H1 (cell line): ENCODE measurements around the gene FHOD1. TPM values are rescaled to one million over a fixed set of nuclear protein-coding genes. Genes with fewer than 3 reads are reported as not detected.
A peak's percentile ranks its signal among the peaks of the same experiment; 100 is the strongest.

ENCODE experiments used
- CTCF ChIA-PET: fragments of 300-600 bp; sonication (Branson Sonifier 250); formaldehyde crosslinking; loops from one replicate; lab custom pipeline; 2021; ENCODE audit not compliant: partially characterized antibody; lab: Charles Lee
- POLR2A ChIA-PET: fragments of 300-600 bp; sonication (Branson Sonifier 250); formaldehyde crosslinking; loops from one replicate; lab custom pipeline; 2021; ENCODE audit warnings: inconsistent platforms; ENCODE audit not compliant: partially characterized antibody; lab: Charles Lee
- DNase-seq, 2 experiments: peaks; one replicate each; pipeline versions ENCODE4 v3.0.0 to v3.0.0-alpha.2; 2010 to 2022; ENCODE audit warnings: low spot score in 2 of 2, low read depth in 1 of 2, mixed read lengths in 1 of 2
- FAIRE-seq: peaks from 2 replicates; lab custom pipeline; 2011; peaks lifted over from hg19 to GRCh38; lab: Jason Lieb, UNC
- H2AFZ ChIP-seq: 2 replicates; pipeline ENCODE4 v1.8.1; 2012; ENCODE audit warnings: low read length, inconsistent platforms
- H2AK5ac ChIP-seq: 2 replicates; pipeline ENCODE4 v1.6.1; 2013; ENCODE audit warnings: low read depth, low read length
- H2BK120ac ChIP-seq: replicated peaks from 2 replicates; pipeline ENCODE3; 2013; ENCODE audit warnings: low read depth, low read length, inconsistent platforms
- H2BK12ac ChIP-seq: 2 replicates; pipeline ENCODE4 v1.6.1; 2013; ENCODE audit warnings: low read depth, low read length
- H2BK15ac ChIP-seq: 2 replicates; pipeline ENCODE4 v1.6.1; 2013; ENCODE audit warnings: low read length
- H2BK20ac ChIP-seq: 2 replicates; pipeline ENCODE4 v1.6.1; 2013; ENCODE audit warnings: low read length
- H2BK5ac ChIP-seq: 2 replicates; pipeline ENCODE4 v1.6.1; 2013; ENCODE audit warnings: low read depth, low read length
- H3K14ac ChIP-seq: 2 replicates; pipeline ENCODE4 v1.6.1; 2013; ENCODE audit warnings: inconsistent platforms; ENCODE audit not compliant: insufficient read length
- H3K18ac ChIP-seq: 2 replicates; pipeline ENCODE4 v1.6.1; 2013; ENCODE audit warnings: low read length; ENCODE audit errors: extremely low read depth
- H3K23ac ChIP-seq: 2 replicates; pipeline ENCODE4 v1.6.1; 2013; ENCODE audit warnings: inconsistent platforms; ENCODE audit not compliant: insufficient read length
- H3K23me2 ChIP-seq: 2 replicates; pipeline ENCODE4 v1.6.1; 2013; ENCODE audit warnings: low read depth, low read length
- H3K27ac ChIP-seq: 2 replicates; pipeline ENCODE4 v1.6.1; 2011; ENCODE audit warnings: low read depth, low read length, inconsistent platforms
- H3K27me3 ChIP-seq, 4 experiments: replicated peaks in 1 of 4; 1 replicate in 1 of 4; 2 replicates in 3 of 4; pipeline versions ENCODE4 v1.6.1 to v1.8.1; 2011 to 2013; ENCODE audit warnings: low read length in 3 of 4, mild to moderate bottlenecking in 3 of 4, inconsistent platforms in 2 of 4, mixed read lengths in 2 of 4, moderate library complexity in 1 of 4; ENCODE audit not compliant: control insufficient read depth in 3 of 4, insufficient read depth in 3 of 4; ENCODE audit errors: extremely low read depth in 1 of 4
- H3K36me3 ChIP-seq, 4 experiments: 2 replicates each; pipeline versions ENCODE4 v1.6.1 to v1.8.1; 2011 to 2013; ENCODE audit warnings: mild to moderate bottlenecking in 4 of 4, low read length in 3 of 4, moderate library complexity in 2 of 4, control low read depth in 1 of 4, inconsistent platforms in 1 of 4; ENCODE audit not compliant: insufficient read depth in 4 of 4, control insufficient read depth in 2 of 4
- H3K4ac ChIP-seq: replicated peaks from 2 replicates; pipeline ENCODE3; 2013; ENCODE audit warnings: low read length, low read depth, mixed read lengths, inconsistent platforms; ENCODE audit not compliant: insufficient read length
- H3K4me1 ChIP-seq, 4 experiments: replicated peaks in 1 of 4; 1 replicate in 1 of 4; 2 replicates in 3 of 4; pipeline versions ENCODE4 v1.6.1 to v1.8.1; 2011 to 2013; ENCODE audit warnings: low read length in 3 of 4, inconsistent platforms in 2 of 4, mixed read lengths in 1 of 4; ENCODE audit not compliant: insufficient read depth in 4 of 4, control insufficient read depth in 3 of 4
- H3K4me2 ChIP-seq, 2 experiments: 2 replicates each; pipeline versions ENCODE4 v1.6.1 to v1.8.1; 2011 to 2013; ENCODE audit warnings: low read depth in 2 of 2, low read length in 2 of 2, control low read depth in 1 of 2, inconsistent platforms in 1 of 2, mild to moderate bottlenecking in 1 of 2; ENCODE audit not compliant: insufficient read depth in 1 of 2
- H3K4me3 ChIP-seq, 4 experiments: fragments of 200-600, 300-600 bp in 1 of 4; sonication (generic), shearing (Covaris generic), sonication (Bioruptor Twin) in 1 of 4; 2 replicates each; pipeline versions ENCODE4 v1.5.1 to v1.8.1; 2011 to 2016; ENCODE audit warnings: low read length in 4 of 4, low read depth in 3 of 4, control low read depth in 2 of 4, inconsistent platforms in 2 of 4, mild to moderate bottlenecking in 2 of 4, mixed read lengths in 1 of 4, moderate library complexity in 1 of 4; ENCODE audit not compliant: insufficient read depth in 2 of 4; ENCODE audit errors: extremely low read depth in 1 of 4
- H3K56ac ChIP-seq: replicated peaks from 2 replicates; pipeline ENCODE3; 2013; ENCODE audit warnings: low read depth, mild to moderate bottlenecking, mixed read lengths, low read length, inconsistent platforms; ENCODE audit not compliant: insufficient read length
- H3K79me1 ChIP-seq: 2 replicates; pipeline ENCODE4 v1.6.1; 2013; ENCODE audit warnings: low read depth, low read length, control low read depth
- H3K79me2 ChIP-seq, 2 experiments: 2 replicates each; pipeline versions ENCODE4 v1.6.1 to v1.8.1; 2012 to 2013; ENCODE audit warnings: low read length in 2 of 2, mild to moderate bottlenecking in 2 of 2, inconsistent platforms in 1 of 2; ENCODE audit not compliant: insufficient read depth in 2 of 2, control insufficient read depth in 1 of 2
- H3K9ac ChIP-seq, 4 experiments: replicated peaks in 1 of 4; 1 replicate in 1 of 4; 2 replicates in 3 of 4; pipeline versions ENCODE4 v1.6.1 to v1.8.1; 2011 to 2013; ENCODE audit warnings: low read depth in 3 of 4, low read length in 3 of 4, control low read depth in 2 of 4, mild to moderate bottlenecking in 2 of 4, moderate library complexity in 2 of 4, inconsistent platforms in 1 of 4; ENCODE audit errors: extremely low read depth in 1 of 4
- H3K9me3 ChIP-seq, 2 experiments: 2 replicates each; pipeline versions ENCODE4 v1.6.1 to v1.8.1; 2012 to 2013; ENCODE audit warnings: mild to moderate bottlenecking in 2 of 2, moderate library complexity in 2 of 2, control low read depth in 1 of 2, inconsistent platforms in 1 of 2, low read depth in 1 of 2, low read length in 1 of 2, mixed read lengths in 1 of 2; ENCODE audit not compliant: insufficient read depth in 2 of 2
- H4K20me1 ChIP-seq, 2 experiments: replicated peaks in 1 of 2; 2 replicates each; pipeline versions ENCODE3 to v1.8.1; 2011 to 2013; ENCODE audit warnings: inconsistent platforms in 2 of 2, low read length in 2 of 2, mild to moderate bottlenecking in 1 of 2; ENCODE audit not compliant: insufficient read depth in 2 of 2, control insufficient read depth in 1 of 2
- H4K5ac ChIP-seq: 2 replicates; pipeline ENCODE4 v1.6.1; 2013; ENCODE audit warnings: low read length, low read depth, mixed read lengths, inconsistent platforms; ENCODE audit not compliant: insufficient read length
- H4K8ac ChIP-seq: 2 replicates; pipeline ENCODE4 v1.8.0; 2013; ENCODE audit warnings: mild to moderate bottlenecking, moderate library complexity, low read length, inconsistent platforms; ENCODE audit not compliant: insufficient read depth; ENCODE audit errors: extremely low read depth
- H4K91ac ChIP-seq: replicated peaks from 2 replicates; pipeline ENCODE3; 2013; ENCODE audit warnings: low read length, mixed read lengths, inconsistent platforms; ENCODE audit not compliant: insufficient read length
- ASH2L ChIP-seq: fragments of 200-600, 300-600 bp; sonication (generic); IDR thresholded peaks from one replicate; pipeline ENCODE4 v1.7.1; 2017; ENCODE audit warnings: low read length
- CBX8 ChIP-seq: fragments of 300-800, 300-1000 bp; sonication (generic); IDR thresholded peaks from 2 replicates; pipeline ENCODE4 v1.7.1; 2016; ENCODE audit warnings: low read depth, low read length, borderline replicate concordance
- CHD1 ChIP-seq: IDR thresholded peaks from 2 replicates; pipeline ENCODE4 v1.6.1; 2012; ENCODE audit warnings: low read depth, low read length, improper control_type of control experiment
- CREB1 ChIP-seq: IDR thresholded peaks from 2 replicates; pipeline ENCODE4 v1.6.1; 2012; ENCODE audit warnings: inconsistent platforms
- EZH2 ChIP-seq: fragments of 200-600 bp; sonication (generic); IDR thresholded peaks from 2 replicates; pipeline ENCODE4 v1.7.1; 2012; ENCODE audit warnings: low read depth, mild to moderate bottlenecking, moderate library complexity, low read length, inconsistent platforms; ENCODE audit not compliant: severe bottlenecking
- JUN ChIP-seq: IDR thresholded peaks from 2 replicates; pipeline ENCODE4 v1.6.1; 2011; ENCODE audit warnings: low read depth, mild to moderate bottlenecking, improper control_type of control experiment, low read length
- POU5F1 ChIP-seq: IDR thresholded peaks from 2 replicates; pipeline ENCODE4 v1.6.1; 2011; ENCODE audit warnings: low read depth, mild to moderate bottlenecking, low read length, moderate library complexity
- RBBP5 ChIP-seq: IDR thresholded peaks from 2 replicates; pipeline ENCODE4 v1.7.1; 2012; ENCODE audit warnings: low read depth, mild to moderate bottlenecking, inconsistent platforms, low read length, moderate library complexity, borderline replicate concordance
- SIN3A ChIP-seq, 2 experiments: IDR thresholded peaks in 1 of 2; conservative IDR thresholded peaks in 1 of 2; 2 replicates each; pipeline ENCODE4 v1.6.1; 2011 to 2012; ENCODE audit warnings: low read length in 2 of 2, improper control_type of control experiment in 1 of 2, low read depth in 1 of 2, mild to moderate bottlenecking in 1 of 2
- SIRT6 ChIP-seq: IDR thresholded peaks from one replicate; pipeline ENCODE4 v1.7.1; 2012; ENCODE audit warnings: low read length, inconsistent platforms
- WGBS, 2 experiments: shearing (Covaris generic) in 1 of 2; methylation state at CpG; one replicate each; pipeline versions ENCODE4 v1.1.6 to v1.1.7; 2013 to 2015; ENCODE audit warnings: low lambda C conversion rate in 2 of 2, mixed read lengths in 2 of 2, inconsistent platforms in 1 of 2, low coverage in 1 of 2, missing lambda C conversion rate in 1 of 2; ENCODE audit not compliant: insufficient replicate concordance in 2 of 2, insufficient coverage in 1 of 2, insufficient read length in 1 of 2; ENCODE audit errors: extremely low coverage in 1 of 2, missing lambda C conversion rate in 1 of 2; 5-methylcytosine and 5-hydroxymethylcytosine counted together
- polyA plus RNA-seq, 7 experiments: library from polyadenylated mRNA; depleted of rRNA in 3 of 7; stranded (reverse) in 5 of 7; unstranded in 2 of 7; fragments of >200 nt in 5 of 7; fragments of 200-250 nt in 2 of 7; gene quantifications; 1 replicate in 5 of 7; 2 replicates in 1 of 7; 4 replicates in 1 of 7; pipeline versions ENCODE4 v1.2.1 to v1.2.3, GENCODE V29; 2011 to 2013; ENCODE audit warnings: missing spikeins in 2 of 7, mixed read lengths in 2 of 7
- total RNA-seq: library from RNA; stranded (reverse); fragmentation: NEBNext Ultra II Directional; extraction: Animal tissue kit (Norgen Biotek cat#: 25700); gene quantifications from 2 replicates; pipeline ENCODE4 v1.2.1, GENCODE V29; 2021
- TF ChIP-seq, protein P1 (sequence below): IDR thresholded peaks from 2 replicates; pipeline ENCODE4 v1.6.1; 2012; ENCODE audit warnings: low read length, inconsistent platforms

FHOD1 gene
- total and polyA plus RNA-seq, 2 of the 8 experiments (the other 6 are each of a cell fraction or from before 2014, with no cell fraction given) = 31.3 to 60.7 TPM

- Histone ChIP-seq H2AFZ (no peak overlapping the region), H3K27me3 (no peaks in the 10 kb centered on the region), H3K79me1 (peaks cover 10% of the 10 kb centered on the region), H3K4me3 (peak overlapping the region; percentile 96 to 99 (median 98)), H2BK15ac (no peak overlapping the region), H2BK120ac (no peak overlapping the region), H3K79me2 (peaks cover 8 to 17% of the 10 kb centered on the region in 2 experiments), H4K8ac (peak overlapping the region; percentile 71), H3K4me1 (peaks cover 0 to 7% (median 2%) of the 10 kb centered on the region in 4 experiments; a peak in 4 of 7 replicates), H4K91ac (no peak overlapping the region), H3K23me2 (peaks cover 7% of the 10 kb centered on the region), H3K4ac (no peak overlapping the region), H3K9me3 (no peaks in the 10 kb centered on the region), H2AK5ac (no peak overlapping the region), H3K18ac (no peak overlapping the region), H4K20me1 (peaks cover 5 to 26% of the 10 kb centered on the region in 2 experiments), H2BK12ac (no peak overlapping the region), H3K4me2 (peak overlapping the region; percentile 93 to 94), H3K56ac (peak overlapping the region; percentile 47), H3K36me3 (peaks cover 18 to 41% (median 34%) of the 10 kb centered on the region in 4 experiments), H2BK5ac (0 out of 2 replicates have a peak overlapping the region, but pooled peaks have one; percentile 66), H4K5ac (no peak overlapping the region), H3K27ac (peak overlapping the region; percentile 41; the same call in 1 of the 2 replicates), H3K23ac (no peak overlapping the region), H3K14ac (no peak overlapping the region), H3K9ac (peak overlapping the region; percentile 40 to 91 (median 78); a peak in 6 of 7 replicates), H2BK20ac (no peak overlapping the region)
- FAIRE-seq (no peak), DNase-seq (no peak)
- CTCF ChIA-PET = interaction anchor here (0.5 to 8.7 kb wide), 12 partner anchors 10 to 869 kb away, joined by 3 to 111 read pairs (median 4); no protein-coding TSS in a partner anchor
- 61% methylated on average over 17 of the region's 17 CpGs; no CpG with 5 or more reads in 1 of the 2 experiments for WGBS, 2 experiments
- POLR2A ChIA-PET = interaction anchor here (0.5 to 1.4 kb wide), 7 partner anchors 16 to 450 kb away, joined by 3 to 5 read pairs (median 3); partner anchors contain the start of gene B3GNT9
- no peak for TF ChIP-seq POU5F1
- TF ChIP-seq JUN = no peak
- no peak for TF ChIP-seq CHD1
- TF ChIP-seq SIRT6 = no peak
- TF ChIP-seq CBX8 = no peak
- no peak for TF ChIP-seq EZH2
- TF ChIP-seq RBBP5 = no peak
- TF ChIP-seq, protein P1, sequence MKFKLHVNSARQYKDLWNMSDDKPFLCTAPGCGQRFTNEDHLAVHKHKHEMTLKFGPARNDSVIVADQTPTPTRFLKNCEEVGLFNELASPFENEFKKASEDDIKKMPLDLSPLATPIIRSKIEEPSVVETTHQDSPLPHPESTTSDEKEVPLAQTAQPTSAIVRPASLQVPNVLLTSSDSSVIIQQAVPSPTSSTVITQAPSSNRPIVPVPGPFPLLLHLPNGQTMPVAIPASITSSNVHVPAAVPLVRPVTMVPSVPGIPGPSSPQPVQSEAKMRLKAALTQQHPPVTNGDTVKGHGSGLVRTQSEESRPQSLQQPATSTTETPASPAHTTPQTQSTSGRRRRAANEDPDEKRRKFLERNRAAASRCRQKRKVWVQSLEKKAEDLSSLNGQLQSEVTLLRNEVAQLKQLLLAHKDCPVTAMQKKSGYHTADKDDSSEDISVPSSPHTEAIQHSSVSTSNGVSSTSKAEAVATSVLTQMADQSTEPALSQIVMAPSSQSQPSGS = no peak
- no peak for TF ChIP-seq CREB1
- no peak for TF ChIP-seq SIN3A (conservative IDR thresholded peaks at IDR 0.05 in 1 of 2, IDR thresholded peaks at IDR 0.05 in 1 of 2; ENCODE audit: low read depth in 1 of 2, low read length in 2 of 2)
- no peak for TF ChIP-seq ASH2L
Measured at GRCh38 chr16:67192781-67193361, 54.4 kb downstream of the FHOD1 start.
